ENCODE data around the gene CERKL. TPM values are rescaled to one million over a fixed set of nuclear protein-coding genes. Genes with fewer than 3 reads are reported as not detected.

CERKL gene
- total RNA-seq, 1 donor from 2014 or later, result 1.1 TPM

DNA sequence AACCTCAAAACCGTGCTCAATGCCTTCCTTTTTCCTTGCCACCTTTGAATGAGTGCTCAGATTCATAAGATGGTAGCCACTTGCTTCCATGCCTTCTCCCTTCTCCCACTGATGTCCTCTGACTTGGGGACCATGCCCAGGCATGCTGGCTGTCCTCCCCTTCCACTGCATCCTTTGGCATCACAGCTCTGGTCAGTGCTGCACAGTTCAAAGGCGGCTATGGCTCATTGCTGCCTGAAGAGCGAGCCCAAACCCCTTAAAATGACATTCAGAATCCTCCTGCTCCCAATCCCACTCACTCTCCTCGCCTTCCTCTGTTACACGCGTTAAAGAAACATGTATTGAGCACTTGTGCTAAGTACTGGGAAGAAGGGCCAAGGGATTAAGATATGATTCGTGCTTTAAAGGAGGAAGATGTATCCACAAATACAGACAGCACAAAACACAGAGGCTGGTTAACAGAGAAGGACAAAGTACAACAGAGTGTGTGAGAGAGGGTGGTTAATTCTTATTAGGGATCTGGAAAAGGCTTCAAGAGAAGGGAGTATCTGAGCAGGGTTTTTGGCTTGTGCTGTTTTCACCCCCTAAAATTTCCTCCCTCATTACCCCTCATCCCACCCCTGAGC lies 81.8 kb downstream of the CERKL start:
- DNase-seq, result no peak

DNA sequence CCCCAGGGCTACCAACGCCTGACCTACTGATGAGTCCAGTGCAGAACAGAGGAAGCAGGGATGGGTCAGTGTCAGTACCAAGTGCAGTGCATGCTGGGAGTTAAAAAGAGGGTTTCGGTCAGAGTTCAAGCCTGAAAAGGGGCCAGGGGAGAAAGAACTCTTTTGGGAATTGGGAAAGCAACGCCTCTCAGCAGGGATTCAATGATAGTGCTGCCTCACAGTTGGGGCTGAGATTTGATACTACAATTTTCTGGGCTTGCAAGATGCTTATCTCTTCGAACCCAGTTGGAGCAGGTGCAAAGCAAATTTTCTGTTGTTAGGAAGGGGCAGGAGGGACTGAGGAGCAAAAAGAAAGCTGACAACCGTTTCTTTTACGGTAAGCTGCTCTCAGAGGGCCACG lies 82.6 kb downstream of the CERKL start:
- DNase-seq, result no peak

DNA sequence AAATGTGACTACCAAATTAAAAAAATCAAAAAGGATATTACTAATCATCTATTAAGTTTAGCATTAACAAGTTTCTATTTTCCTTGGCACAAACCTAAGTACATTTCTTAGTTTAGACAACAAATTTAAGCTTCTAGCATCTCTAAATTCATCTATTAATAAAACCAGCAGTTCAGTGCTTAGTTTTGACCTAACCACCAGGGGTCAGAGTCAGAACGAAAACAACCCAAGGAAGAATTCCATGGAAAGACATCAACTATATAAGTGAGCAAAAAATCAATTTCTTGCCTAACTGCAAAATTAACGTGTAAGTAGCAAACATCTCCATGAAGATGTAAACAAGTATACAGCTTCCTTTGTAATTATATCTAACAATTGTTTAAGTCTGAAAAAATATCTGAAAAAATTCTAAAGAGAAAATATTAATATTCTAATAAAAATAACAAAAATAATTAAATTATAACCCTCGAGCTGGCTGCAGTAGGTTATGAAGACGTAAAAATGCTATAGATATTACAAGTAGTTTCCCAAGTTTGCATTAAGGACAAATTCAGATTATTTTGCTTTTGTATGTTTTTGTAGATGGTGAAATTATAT lies 83.7 kb downstream of the CERKL start:
- DNase-seq, result no peak

DNA sequence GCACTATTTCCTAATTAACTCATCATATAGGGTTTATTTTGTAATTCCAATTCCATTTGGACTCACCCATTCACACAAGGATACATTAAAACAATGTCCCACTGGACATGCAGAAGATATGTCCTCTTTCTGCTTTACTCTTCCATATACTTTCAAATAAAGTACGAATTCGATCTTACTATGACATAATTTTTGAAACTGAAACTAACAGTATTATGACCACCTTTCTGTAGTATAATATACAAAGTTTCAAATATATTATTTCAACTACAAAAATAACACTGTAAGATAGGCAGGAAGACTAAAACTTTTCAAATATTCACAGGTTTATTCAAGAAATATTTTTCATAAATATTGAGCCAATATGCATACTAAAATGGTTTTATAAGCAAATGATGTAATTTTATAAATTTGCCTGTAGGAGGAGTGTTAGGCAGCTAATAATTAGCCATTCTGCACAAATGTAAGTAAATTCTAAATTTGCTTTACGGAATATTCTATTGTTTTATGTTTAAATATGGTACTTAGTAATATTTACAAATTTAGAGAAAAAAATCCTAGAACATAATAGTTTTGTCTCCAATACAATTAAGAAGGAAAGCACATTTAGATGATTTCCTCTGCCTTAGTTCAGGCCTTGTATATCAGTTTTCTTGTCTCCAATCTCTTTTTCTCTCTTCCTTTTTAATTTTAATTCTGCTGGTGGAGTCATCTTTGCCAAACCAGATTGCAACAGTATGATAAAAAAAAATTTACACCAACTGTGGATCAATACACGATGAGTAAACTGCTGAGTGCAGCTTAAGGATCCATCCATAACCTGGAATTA lies 85.9 kb downstream of the CERKL start:
- DNase-seq, result no peak

DNA sequence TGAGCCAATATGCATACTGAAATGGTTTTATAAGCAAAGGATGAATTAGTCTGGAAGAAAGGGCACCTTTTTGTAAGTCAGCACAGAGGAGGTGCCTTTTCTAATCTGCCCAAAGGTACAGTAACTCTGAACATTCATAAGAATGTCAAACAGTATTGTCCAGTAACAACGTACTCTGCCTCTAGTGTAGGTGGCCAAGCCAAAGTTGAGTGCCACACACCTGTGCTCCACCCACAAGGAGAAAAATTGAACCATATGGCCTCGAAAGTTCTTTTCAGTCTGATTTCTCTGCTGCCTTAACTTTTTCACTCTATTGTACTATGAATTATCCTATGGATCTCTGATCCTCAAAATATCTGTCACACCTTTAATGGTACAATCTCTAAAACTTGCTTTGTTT lies 86.8 kb downstream of the CERKL start:
- no peak for DNase-seq

DNA sequence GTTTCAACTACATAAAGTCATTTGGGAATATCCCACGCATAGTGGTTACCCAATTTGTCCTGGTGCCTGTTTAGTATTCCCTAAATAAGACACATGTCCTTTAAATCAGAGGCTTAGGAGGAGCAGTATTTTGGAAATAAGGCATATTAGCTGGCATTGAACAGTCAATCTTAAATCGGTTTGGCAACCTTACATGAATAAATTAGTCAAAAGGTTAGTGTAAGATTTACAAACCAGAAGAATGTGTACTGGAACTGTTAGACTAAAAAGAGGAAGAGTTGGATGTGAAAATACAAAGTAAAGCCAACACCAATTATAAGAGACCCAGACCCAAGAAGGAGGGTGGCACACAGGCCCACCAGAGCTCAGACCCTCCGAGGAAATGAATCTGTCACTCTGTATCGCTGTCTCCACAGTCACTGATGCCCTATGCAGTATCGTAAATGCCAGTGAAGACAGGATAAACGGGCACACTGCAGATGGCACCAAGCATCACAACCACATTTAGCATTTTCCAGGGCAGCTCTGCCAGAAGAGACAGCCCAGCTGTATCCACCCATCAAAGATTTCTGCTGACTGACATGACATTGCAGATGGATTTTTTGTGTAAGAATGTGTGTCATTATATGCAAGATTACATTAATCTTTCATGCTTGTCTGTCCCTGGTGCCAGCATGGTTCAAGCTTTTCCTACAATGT lies 90.4 kb downstream of the CERKL start:
- DNase-seq, result no peak

DNA sequence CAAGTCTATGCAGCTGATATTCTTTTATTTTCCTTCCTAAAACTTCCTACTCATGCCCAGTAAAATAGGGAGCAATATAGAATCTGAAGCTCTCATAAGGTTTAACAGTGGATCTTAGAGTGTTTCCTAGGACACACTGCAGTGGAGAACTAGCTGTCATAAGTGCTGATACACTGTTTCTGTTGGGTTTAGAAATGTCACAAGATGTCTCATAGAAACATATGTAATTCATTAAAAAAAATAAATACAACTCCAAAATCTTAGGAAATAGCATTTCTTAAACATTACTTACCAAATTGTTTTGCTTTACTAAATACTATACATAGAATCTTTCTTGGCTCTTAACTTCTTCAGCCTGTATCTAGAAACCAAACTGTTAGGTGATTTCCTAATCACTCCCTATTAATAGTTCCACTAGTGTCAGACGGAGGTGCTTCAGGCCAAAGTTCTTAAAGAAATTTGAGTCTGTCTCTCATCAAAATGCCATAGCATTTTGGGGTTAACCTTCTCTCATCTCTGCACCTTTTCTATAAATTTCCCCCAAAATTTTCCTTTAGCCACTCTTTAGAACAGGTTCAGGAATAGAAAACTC lies 93.7 kb downstream of the CERKL start:
- no peak for DNase-seq

DNA sequence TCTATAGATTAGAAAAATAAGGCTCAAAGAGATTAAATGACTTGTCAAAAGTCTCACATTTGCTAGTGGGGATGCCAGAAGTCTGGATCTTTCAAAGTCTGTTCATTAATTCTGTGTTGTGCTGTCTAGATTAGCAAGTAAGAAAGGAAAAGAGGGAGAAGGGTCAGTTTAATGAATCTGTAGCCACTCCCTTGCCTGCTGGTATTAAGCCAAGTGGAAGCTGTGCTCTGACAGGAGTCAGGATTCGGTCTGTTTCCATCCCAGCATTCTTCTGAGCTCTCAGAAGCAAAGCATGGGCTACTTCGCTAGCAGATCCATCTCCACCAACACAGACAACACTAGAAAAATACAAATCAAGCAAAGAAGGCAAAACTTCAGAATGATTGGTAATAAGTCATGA lies 98.5 kb downstream of the CERKL start:
- DNase-seq, result no peak

DNA sequence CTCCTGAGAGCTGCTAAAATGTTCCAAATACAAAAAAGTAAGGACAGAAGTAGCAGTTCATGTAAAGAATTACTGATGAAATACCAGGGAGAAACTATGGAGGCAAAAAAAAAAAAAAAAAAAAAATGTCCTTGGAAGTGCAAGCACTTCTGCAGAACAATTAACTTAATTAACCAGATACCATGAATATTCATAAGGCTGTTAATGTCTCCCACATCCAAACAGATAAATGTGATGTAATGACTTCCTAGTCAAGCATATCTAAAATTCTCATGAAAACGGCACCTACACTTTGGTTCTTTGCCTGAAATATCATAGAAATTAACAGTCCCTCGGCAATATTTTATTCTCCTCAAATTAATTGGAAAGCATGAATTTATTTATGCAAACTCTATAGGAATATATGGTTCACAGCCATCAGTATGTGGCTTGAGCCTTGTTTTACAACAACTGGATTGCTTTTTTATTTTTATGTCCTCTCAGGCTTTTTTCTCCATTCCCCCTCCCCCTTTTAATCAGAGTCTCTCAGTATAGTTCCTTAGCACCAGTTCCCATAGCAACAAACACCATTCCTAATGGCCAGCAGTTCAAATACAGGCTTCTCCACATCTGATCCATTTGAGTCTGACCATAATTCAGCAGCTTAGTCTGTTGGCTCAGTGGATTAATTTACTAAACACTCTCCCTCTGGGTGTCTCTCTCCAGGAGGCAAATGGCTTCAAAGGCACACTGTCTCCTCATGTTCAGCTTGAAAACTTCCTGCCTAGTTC lies 102.7 kb downstream of the CERKL start:
- no peak for DNase-seq

DNA sequence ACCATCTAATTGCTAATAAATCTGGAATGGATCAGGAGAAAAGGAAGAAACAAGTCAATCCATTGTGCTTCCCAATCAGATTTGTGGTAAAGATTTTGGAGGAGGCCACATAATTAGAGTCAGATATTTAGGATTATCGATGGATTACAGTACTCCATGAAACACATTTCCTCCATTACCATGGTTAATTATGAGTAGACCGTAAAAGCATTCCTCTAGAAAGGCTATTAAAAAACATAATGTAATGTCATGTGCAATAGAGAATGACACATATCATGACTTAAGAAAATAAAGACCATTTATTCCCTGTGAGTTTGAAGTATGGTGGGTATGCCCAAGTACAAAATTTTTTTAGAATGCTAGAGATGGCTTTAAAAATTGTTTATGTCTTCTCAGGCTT lies 103.7 kb downstream of the CERKL start:
- DNase-seq, result no peak

DNA sequence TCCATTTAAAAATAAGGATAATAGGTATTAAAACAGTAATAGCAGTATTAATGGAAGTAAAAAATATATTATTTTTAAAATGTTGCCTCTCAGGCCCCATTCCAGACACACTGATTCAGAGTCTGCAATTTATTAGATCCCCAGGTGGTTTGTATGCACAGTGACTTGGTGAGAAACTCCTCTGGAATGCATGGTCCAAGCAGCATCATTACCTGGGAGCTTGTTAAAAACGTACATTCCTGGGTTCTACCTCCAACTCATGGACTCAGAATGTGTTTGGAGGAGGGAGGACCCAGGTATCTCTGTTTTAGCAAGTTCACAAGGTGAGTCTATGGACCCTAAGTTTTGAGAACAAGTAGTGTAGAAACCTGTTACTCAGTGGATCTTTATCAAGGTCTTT lies 104.1 kb downstream of the CERKL start:
- DNase-seq, result no peak

DNA sequence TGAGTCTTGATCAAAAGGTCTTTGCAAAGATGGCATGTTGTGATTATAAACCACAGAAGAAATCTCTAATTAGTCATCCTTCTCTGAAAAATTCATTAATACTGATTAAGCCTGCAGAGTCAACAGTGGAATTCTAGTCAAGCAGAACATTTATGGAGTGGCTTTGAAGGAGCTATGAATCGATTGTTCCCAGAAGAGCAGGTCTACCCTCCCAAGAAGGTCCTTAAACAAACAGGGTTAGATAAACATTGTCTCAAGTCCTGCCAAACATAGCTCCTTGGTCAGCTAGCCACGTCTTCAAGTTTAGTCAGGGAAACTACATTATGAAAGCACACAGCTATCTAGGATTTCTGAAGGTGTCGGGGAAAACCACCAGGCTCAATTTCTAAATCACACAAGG lies 110.8 kb downstream of the CERKL start:
- no peak for DNase-seq

DNA sequence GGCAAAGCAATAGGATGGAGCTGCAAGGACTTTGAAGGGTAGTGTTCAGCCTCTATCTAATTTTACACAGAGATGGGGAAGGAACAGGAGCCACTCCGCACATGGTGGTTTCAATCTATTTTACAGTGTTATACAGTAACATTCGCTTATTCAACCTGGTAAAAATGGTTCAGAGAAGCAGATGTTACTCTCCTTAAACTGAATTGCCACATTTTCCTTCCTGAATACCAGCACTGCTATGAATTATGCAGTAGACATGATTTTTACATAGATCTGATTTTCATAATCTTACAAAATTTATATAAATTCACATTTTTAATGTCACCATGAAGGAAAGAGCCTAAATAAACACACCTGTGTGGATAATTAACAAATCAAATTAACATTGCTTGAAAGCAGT lies 114.7 kb downstream of the CERKL start:
- DNase-seq, result no peak

DNA sequence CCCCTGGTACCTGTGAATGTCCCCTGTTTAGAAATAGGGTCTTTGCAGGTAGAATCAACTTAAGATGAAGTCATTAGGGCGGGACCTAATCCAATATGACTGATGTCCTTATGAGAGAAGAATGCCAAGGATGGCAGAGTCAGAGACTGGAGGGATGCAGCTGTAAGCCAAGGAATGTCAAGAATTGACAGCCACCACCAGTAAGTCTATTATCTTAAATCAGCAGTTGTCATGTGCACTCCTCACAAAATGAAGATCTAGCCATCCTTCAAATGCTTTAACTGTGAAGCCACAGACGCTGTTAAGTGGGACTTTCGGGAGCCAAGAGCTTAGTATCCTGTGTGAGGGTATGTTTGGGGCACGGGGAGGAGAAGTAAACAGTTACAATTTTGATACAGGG lies 116.5 kb downstream of the CERKL start:
- no peak for DNase-seq

DNA sequence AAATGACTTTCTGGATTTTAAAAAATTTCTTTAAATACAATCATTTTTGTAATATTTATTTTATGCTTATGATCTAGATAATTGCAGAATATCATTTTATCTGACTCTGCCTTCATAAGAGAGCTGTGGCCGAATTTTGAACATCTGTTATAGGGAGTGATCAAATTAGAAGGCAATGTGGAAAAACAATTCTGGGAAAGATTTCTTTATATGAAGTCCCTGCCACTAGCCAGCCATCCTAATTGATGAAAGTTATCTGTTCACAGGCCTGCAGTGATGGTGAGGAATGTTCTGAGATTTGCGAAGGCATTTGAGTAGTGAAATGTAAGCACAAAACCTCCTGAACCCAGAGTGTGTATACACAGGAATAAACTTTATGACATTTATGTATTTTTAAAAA lies 120.2 kb downstream of the CERKL start:
- DNase-seq, result no peak

DNA sequence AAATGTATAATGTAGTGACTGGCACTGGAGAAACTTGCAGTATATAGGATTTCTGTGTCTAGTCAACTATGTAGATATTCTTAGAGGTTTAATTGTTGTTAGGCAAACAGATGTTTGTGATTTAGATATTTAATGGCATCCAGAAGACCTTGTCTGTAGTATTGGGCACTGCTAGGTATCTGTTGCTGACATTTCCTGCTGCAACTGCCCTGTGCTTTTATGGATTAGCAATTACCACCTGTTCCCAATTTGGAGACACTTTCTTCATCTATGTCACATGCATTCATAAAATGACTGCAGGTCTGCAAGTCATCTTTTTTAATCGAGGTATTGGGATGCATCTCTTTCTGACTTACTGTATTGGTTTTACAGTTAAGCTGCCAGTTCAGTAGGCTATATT lies 128.5 kb downstream of the CERKL start:
- DNase-seq, result no peak

DNA sequence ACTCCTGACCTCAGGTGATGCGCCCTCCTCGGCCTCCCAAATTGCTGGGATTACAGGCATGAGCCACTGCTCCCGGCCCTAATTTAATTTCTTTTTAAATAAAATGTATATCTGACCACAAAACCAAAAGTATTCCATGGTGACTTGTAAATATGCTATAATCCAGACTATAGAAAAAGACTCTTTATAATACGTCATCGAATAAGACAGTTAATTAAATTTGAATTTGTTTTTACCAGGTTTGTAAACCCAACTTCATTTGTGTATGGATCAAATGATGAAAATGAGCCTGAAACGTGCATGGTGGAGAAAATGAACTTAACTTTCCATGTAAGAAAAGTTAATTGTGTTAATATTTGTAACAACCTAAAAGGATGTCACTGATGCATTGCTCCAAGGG lies 129.8 kb downstream of the CERKL start:
- no peak for DNase-seq

DNA sequence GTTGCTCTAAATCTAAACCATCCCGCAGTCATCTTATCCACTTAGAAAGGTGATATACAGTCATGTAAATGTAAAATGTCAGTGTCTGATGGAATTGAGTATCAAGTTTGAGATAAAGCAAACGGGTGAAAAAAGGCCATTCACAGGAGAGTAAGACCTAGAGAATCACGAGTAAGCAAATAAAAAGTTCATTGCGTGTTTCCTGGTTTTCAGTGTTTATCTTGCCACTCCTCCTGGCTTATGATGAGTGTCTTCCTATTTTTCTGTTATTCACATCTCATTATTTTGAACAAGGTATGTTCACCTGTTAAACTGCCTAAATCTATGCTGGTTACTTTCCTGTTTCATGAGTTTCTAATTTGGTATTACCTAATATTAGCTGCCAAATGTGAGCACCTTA lies 130.9 kb downstream of the CERKL start:
- no peak for DNase-seq

DNA sequence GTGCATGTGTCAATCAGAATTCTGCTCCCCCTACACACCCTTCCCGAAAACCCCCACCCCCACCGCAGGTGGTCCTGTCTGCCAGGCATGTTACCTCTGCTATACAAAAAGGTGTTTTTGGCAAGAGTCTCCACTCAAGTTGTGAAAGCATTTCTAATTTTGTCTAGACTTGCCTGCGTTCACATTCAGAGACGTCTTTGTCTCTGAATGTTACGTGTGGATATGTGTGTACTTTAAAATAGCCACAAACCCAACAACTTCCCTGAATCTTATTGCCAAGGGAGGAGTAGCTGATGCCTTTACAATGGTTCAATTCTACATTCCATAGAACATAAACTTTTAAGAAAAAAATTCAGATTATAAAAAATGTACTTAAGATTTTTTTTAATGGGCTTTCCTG lies 133.1 kb downstream of the CERKL start:
- DNase-seq, result no peak

DNA sequence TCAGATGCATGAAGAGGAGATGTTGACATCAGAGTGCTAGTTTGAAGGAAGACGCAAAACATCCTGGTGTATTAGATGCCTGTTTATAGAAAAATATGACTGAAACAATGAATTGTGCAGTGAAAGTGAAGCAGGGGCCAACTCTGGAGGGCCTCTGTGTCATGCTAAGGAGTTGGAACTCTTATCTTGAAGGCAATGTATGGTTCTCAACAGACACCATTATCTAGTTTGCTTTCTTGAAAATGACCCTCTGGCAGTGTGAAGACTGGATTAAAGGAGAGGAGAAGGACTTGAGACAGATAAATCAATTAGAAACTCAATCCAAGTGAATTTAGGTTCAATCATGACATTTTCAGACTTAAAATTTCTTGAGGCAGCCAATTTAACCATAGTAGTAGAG lies 136.7 kb downstream of the CERKL start:
- no peak for DNase-seq

DNA sequence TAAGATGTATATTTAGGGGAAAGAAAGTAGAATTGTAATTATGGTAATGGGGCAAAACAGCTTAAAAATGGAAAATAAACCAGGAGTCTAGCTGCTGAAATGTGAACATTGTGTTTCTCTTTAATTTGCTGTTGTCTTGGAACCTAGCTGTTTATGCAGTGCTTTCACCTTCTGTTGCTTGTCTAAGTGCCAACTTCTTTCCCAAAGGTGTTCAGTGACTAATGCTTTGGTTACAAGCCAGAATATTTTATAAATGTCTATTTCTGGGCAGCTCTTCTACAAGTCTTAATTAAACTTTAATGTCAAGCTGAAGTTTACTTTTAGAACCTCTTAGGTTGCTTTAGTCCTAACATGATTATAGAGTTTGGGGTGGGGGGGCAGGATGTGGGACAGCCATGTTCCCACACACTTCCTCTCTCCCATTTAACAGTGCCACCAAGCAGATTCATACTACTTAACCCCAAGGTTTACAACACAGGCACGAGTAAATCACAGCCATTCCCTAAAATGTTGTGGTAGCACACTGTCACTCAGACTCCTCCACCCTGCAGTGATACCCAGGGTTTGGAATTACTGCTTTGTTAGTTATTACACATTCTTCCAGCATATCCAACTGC lies 139.1 kb downstream of the CERKL start:
- DNase-seq, result no peak

DNA sequence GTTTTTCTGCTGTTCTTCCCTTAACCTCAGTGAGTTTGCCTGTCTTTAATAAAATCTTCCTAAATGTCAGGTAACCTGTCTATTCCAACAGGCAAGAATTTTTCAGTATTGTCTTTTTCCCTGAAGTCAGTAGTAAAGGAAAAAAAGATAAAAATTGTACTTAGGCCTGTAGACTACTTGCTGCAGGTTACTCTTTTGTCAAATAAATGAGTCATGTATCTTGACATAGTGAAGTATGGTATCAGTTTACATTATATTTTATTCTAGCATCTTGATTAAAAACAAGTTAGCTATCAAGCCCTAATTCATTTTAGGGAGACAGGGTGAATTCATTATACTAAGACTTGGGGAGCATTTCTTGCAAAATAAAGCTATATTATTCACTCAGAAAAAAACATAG lies 139.9 kb downstream of the CERKL start:
- DNase-seq, result no peak
